SK-N-SH treated with all-trans-retinoic acid at 6 μM for 48 hours (cell line): Measurements from ENCODE around the gene PHRF1.

Experiments
- CREB5 ChIP-seq: fragments of 250-450 bp; sonication (Bioruptor Pico); IDR thresholded peaks from 2 replicates; pipeline ENCODE4 v1.5.1; 2020; ENCODE audit warnings: low read depth, mild to moderate bottlenecking, moderate library complexity
- CSDC2 ChIP-seq: fragments of 250-450 bp; sonication (Bioruptor Pico); IDR thresholded peaks from 2 replicates; pipeline ENCODE4 v1.5.0; 2020; ENCODE audit warnings: mild to moderate bottlenecking, moderate library complexity
- RARB ChIP-seq: fragments of 250-450 bp; sonication (Bioruptor Pico); IDR thresholded peaks from 2 replicates; pipeline ENCODE4 v1.8.0; 2021; ENCODE audit warnings: mild to moderate bottlenecking, moderate library complexity
- TOX ChIP-seq: fragments of 250-450 bp; sonication (Bioruptor Pico); IDR thresholded peaks from 2 replicates; pipeline ENCODE4 v1.8.0; 2021; ENCODE audit warnings: mild to moderate bottlenecking, moderate library complexity, borderline replicate concordance
- ZFP3 ChIP-seq: fragments of 250-450 bp; sonication (Bioruptor Pico); IDR thresholded peaks from 2 replicates; pipeline ENCODE4 v1.5.0; 2020; ENCODE audit warnings: mild to moderate bottlenecking, moderate library complexity

DNA sequence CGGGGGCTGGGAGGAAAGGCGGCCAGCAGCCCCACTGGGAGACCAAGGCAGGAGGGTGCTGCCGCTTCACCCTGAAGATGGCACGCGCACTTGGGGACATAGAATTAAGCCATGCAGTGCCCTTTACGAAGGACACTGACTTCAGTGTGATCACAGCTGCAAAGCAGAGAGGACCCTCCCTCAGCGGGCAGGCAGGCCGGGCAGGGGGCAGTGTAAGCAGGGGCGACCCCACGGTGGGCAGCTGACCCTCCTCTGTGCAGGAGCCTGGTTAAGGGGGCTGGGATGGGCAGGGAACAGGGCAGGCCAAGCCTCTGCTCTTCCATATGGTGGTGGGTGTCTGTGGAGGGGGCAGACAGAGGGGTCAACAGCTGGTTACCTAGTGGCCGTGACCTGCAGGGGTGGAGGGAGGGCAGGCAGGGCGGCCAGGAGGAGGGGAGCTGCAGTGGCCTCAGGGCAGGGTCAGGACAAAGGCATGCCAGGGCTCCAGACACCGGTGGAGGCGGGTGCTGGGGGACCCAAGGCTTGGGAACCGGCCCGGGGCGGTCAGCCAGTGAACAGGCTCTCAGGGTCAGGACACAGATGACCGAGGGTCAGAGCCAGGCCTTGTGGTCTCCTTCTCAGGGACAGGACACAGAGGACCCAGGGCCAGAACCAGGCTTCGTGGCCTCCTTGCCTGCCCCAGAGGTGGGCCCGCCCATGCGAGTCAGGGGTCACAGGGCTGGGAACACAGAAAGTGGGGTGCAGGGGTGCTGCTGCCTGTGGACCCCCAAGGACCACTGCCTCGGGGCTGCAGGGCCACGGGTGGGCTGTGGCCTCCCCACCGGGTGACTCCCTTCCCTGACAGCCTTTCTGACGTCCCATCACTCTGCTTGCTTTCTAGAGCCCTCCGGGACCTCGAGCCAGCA is 22.9 kb upstream of the PHRF1 start:
- TF ChIP-seq CREB5 (CRISPR knock-in tag), result no peak
- TF ChIP-seq TOX (CRISPR knock-in tag), result no peak
- TF ChIP-seq ZFP3 (CRISPR knock-in tag), result no peak
- TF ChIP-seq CSDC2, result no peak
- TF ChIP-seq RARB (CRISPR knock-in tag), result no peak
